K562 (cell line): ENCODE data around the gene RBMX2. TPM values are rescaled to one million over a fixed set of nuclear protein-coding genes. Genes with fewer than 3 reads are reported as not detected.
A peak's percentile ranks its signal among the peaks of the same experiment; 100 is the strongest.

Experiments
- ATAC-seq: fragments of 200-7000 bp; cut with Tn5 transposase; 3 replicates; pipeline ENCODE4 v1.9.1; 2020; ENCODE audit warnings: moderate library complexity
- Bru-seq: library from RNA; stranded (reverse); fragments of 400-500 nt; gene quantifications from one replicate; lab custom pipeline; 2021; lab: Mats Ljungman, UMichigan
- BruChase-seq, 2 experiments: library from RNA; stranded (reverse); fragments of 400-500 nt; gene quantifications; one replicate each; lab custom pipeline; 2021; lab: Mats Ljungman, UMichigan
- BruUV-seq: library from RNA; stranded (reverse); fragments of 400-500 nt; replicated peaks from 2 replicates; lab custom pipeline; 2021; lab: Mats Ljungman, UMichigan
- CTCF ChIA-PET: fragments of 300-600 bp; formaldehyde crosslinking; extraction: SDS; loops from one replicate; lab custom pipeline; 2021; ENCODE audit warnings: low intra/inter-chr PET ratio; lab: Yijun Ruan, JAX
- POLR2A ChIA-PET: fragments of 300-600, 350-650 bp; sonication (Branson Sonifier 250); formaldehyde crosslinking; extraction: SDS; loops from one replicate; lab custom pipeline; 2021; ENCODE audit warnings: antibody characterized with exemption, inconsistent platforms; lab: Yijun Ruan, JAX
- DNase-seq, 4 experiments: peaks; one replicate each; pipeline versions ENCODE4 v3.0.0 to v3.0.0-alpha.2; 2011 to 2018; ENCODE audit warnings: low spot score in 3 of 4, mixed read lengths in 3 of 4; ENCODE audit errors: extremely low read depth in 1 of 4
- FAIRE-seq: peaks from 2 replicates; lab custom pipeline; 2011; peaks lifted over from hg19 to GRCh38; lab: Jason Lieb, UNC
- H2AFZ ChIP-seq: 2 replicates; pipeline ENCODE4 v1.6.0; 2011; ENCODE audit warnings: low read depth, low read length, control low read depth, inconsistent platforms
- H3K27ac ChIP-seq: fragments of 200-600 bp; 3 replicates; pipeline ENCODE4 v1.8.0; 2011; ENCODE audit warnings: low read depth, mild to moderate bottlenecking, control low read depth, inconsistent platforms, low read length, moderate library complexity, mixed read lengths; ENCODE audit errors: extremely low read depth
- H3K27me3 ChIP-seq, 2 experiments: fragments of 300-600 bp in 1 of 2; 2 replicates in 1 of 2; 3 replicates in 1 of 2; pipeline versions ENCODE4 v1.6.0 to v1.8.0; 2011; ENCODE audit warnings: inconsistent platforms in 2 of 2, low read length in 2 of 2, mild to moderate bottlenecking in 1 of 2, mixed read lengths in 1 of 2, moderate library complexity in 1 of 2; ENCODE audit not compliant: control insufficient read depth in 2 of 2, insufficient read depth in 2 of 2
- H3K36me3 ChIP-seq: fragments of 300-600 bp; 3 replicates; pipeline ENCODE4 v1.8.0; 2011; ENCODE audit warnings: mild to moderate bottlenecking, low read length, inconsistent platforms; ENCODE audit not compliant: control insufficient read depth, insufficient read depth
- H3K4me1 ChIP-seq, 2 experiments: fragments of 200-600 bp in 1 of 2; replicated peaks in 1 of 2; 2 replicates in 1 of 2; 3 replicates in 1 of 2; pipeline versions ENCODE4 v1.5.1 to v1.8.0; 2011; ENCODE audit warnings: inconsistent platforms in 2 of 2, low read length in 2 of 2, mild to moderate bottlenecking in 1 of 2, mixed read lengths in 1 of 2, moderate library complexity in 1 of 2; ENCODE audit not compliant: control insufficient read depth in 2 of 2, insufficient read depth in 2 of 2
- H3K4me2 ChIP-seq: 2 replicates; pipeline ENCODE4 v1.6.1; 2011; ENCODE audit warnings: low read length, control low read depth, inconsistent platforms, mixed read lengths; ENCODE audit not compliant: insufficient read depth
- H3K4me3 ChIP-seq: fragments of 200-600 bp; sonication (generic), shearing (Covaris generic); 2 replicates; pipeline ENCODE4 v1.5.1; 2016; ENCODE audit warnings: control low read depth, inconsistent platforms
- H3K79me2 ChIP-seq: fragments of 200-600 bp; 3 replicates; pipeline ENCODE4 v1.8.0; 2011; ENCODE audit warnings: low read length, inconsistent platforms; ENCODE audit not compliant: control insufficient read depth, insufficient read depth
- H3K9ac ChIP-seq, 2 experiments: 2 replicates each; pipeline versions ENCODE4 v1.6.0 to v1.6.1; 2011; ENCODE audit warnings: low read depth in 2 of 2, low read length in 2 of 2, control low read depth in 1 of 2, inconsistent platforms in 1 of 2, mild to moderate bottlenecking in 1 of 2, mixed read lengths in 1 of 2; ENCODE audit not compliant: insufficient read depth in 1 of 2
- H3K9me1 ChIP-seq: one replicate; pipeline ENCODE4 v1.6.0; 2011; ENCODE audit warnings: inconsistent platforms, mild to moderate bottlenecking, low read length, moderate library complexity; ENCODE audit not compliant: control insufficient read depth, insufficient read depth
- H3K9me3 ChIP-seq: replicated peaks from 2 replicates; pipeline ENCODE4 v1.5.1; 2011; ENCODE audit warnings: low read depth, low read length, inconsistent platforms; ENCODE audit not compliant: control insufficient read depth, insufficient read depth
- H4K20me1 ChIP-seq: replicated peaks from 2 replicates; pipeline ENCODE4 v1.6.1; 2011; ENCODE audit warnings: low read length, inconsistent platforms, mixed read lengths; ENCODE audit not compliant: control insufficient read depth, insufficient read depth
- ARHGAP35 ChIP-seq: fragments of 450-650 bp; IDR thresholded peaks from 2 replicates; pipeline ENCODE4 v1.6.1; 2018; ENCODE audit not compliant: partially characterized antibody
- BRCA1 ChIP-seq, 2 experiments: fragments of 450-650 bp in 1 of 2; sonication (generic) in 1 of 2; formaldehyde crosslinking in 1 of 2; IDR thresholded peaks; 2 replicates each; pipeline versions ENCODE4 v1.5.0 to v1.6.1; 2017 to 2020; ENCODE audit warnings: mild to moderate bottlenecking in 1 of 2, missing genetic modification reagents in 1 of 2
- CBX1 ChIP-seq: sonication (generic); IDR thresholded peaks from 2 replicates; pipeline ENCODE4 v1.6.1; 2016; ENCODE audit warnings: antibody characterized with exemption, low read depth, mild to moderate bottlenecking
- HSF4 ChIP-seq: fragments of 250-450 bp; sonication (Bioruptor Pico); IDR thresholded peaks from 2 replicates; pipeline ENCODE4 v2.1.2; 2022; ENCODE audit warnings: mild to moderate bottlenecking, moderate library complexity, borderline replicate concordance
- MED1 ChIP-seq: sonication (generic); formaldehyde crosslinking; IDR thresholded peaks from 2 replicates; pipeline ENCODE4 v1.8.1; 2023; ENCODE audit warnings: missing genetic modification reagents, borderline replicate concordance
- MIER1 ChIP-seq: fragments of 450-650 bp; IDR thresholded peaks from 2 replicates; pipeline ENCODE4 v1.6.1; 2016; ENCODE audit warnings: antibody characterized with exemption, mild to moderate bottlenecking, low read depth
- MYC ChIP-seq, 2 experiments: fragments of 250-450 bp in 1 of 2; sonication (Bioruptor Pico) in 1 of 2; IDR thresholded peaks; 2 replicates each; pipeline versions ENCODE4 v1.5.1 to v1.6.1; 2012 to 2021; ENCODE audit warnings: low read depth in 2 of 2, borderline replicate concordance in 1 of 2, improper control_type of control experiment in 1 of 2, low read length in 1 of 2, mild to moderate bottlenecking in 1 of 2, moderate library complexity in 1 of 2
- PTBP1 ChIP-seq: fragments of 200-400 bp; formaldehyde crosslinking; IDR thresholded peaks from 2 replicates; pipeline ENCODE4 v1.6.1; 2017; ENCODE audit warnings: low read depth, low read length
- ZNF146 ChIP-seq: IDR thresholded peaks from one replicate; pipeline ENCODE4 v1.6.1; 2018; ENCODE audit warnings: missing compliant biosample characterization; ENCODE audit not compliant: unreplicated experiment
- ZNF444 ChIP-seq: fragments of 250-450 bp; sonication (Bioruptor Pico); IDR thresholded peaks from 2 replicates; pipeline ENCODE4 v1.4.0; 2020; ENCODE audit warnings: mild to moderate bottlenecking, moderate library complexity
- ZNF57 ChIP-seq: fragments of 450-650 bp; formaldehyde crosslinking; IDR thresholded peaks from 2 replicates; pipeline ENCODE4 v1.4.0; 2020; ENCODE audit warnings: mild to moderate bottlenecking, moderate library complexity
- WGBS: fragments of 100-300 bp; shearing (Covaris generic); methylation state at CpG from one replicate; pipeline ENCODE4 v1.1.6; 2016; ENCODE audit warnings: low coverage, mixed read lengths; ENCODE audit not compliant: insufficient coverage; ENCODE audit errors: missing lambda C conversion rate; 5-methylcytosine and 5-hydroxymethylcytosine counted together
- in situ Hi-C: fragments of 300-500 bp; cut with MboI; formaldehyde crosslinking; loops from 4 replicates; pipeline ENCODE4 v1.15.0; 2018; ENCODE audit warnings: inconsistent platforms, mixed read lengths
- intact Hi-C: fragments of 100-400 bp; cut with micrococcal nuclease; formaldehyde crosslinking; loops from 2 replicates; pipeline ENCODE4 v1.14.2; 2022
- long read RNA-seq, 3 experiments: library from polyadenylated mRNA in 2 of 3; library from RNA in 1 of 3; unstranded in 2 of 3; stranded (forward) in 1 of 3; transcript quantifications; one replicate each; pipeline ENCODE4 v2.0.0, GENCODE V29; 2019 to 2022
- polyA minus RNA-seq, 3 experiments: library from RNA; depleted of rRNA, polyadenylated mRNA; stranded (reverse); fragments of >200 nt; gene quantifications; 2 replicates each; pipeline ENCODE4 v1.2.3, GENCODE V29; 2011
- polyA plus RNA-seq, 8 experiments: library from polyadenylated mRNA; depleted of rRNA in 4 of 8; stranded (reverse) in 5 of 8; unstranded in 3 of 8; fragments of >200 nt; fragmentation: Nextera tagmentation in 2 of 8; fragmentation: Illumina TruSeq in 1 of 8; extraction: Ambion mirVana in 2 of 8; extraction: Trizol in 1 of 8; gene quantifications; 2 replicates each; pipeline versions ENCODE4 v1.2.1 to v1.2.3, GENCODE V29; 2011 to 2014; ENCODE audit warnings: inconsistent platforms in 1 of 8, missing spikeins in 1 of 8
- total RNA-seq, 7 experiments: library from RNA; depleted of rRNA in 6 of 7; stranded (reverse); fragments of >200 nt in 6 of 7; fragmentation: Illumina TruSeq in 2 of 7; extraction: Trizol in 2 of 7; gene quantifications; 2 replicates each; pipeline versions ENCODE4 v1.2.1 to v1.2.3, GENCODE V29; 2011 to 2021; ENCODE audit warnings: low replicate concordance in 1 of 7
- TF ChIP-seq, protein P1 (sequence below): fragments of 450-650 bp; IDR thresholded peaks from 2 replicates; pipeline ENCODE4 v1.6.1; 2017; ENCODE audit warnings: mild to moderate bottlenecking, moderate library complexity

Gene RBMX2, protein sequence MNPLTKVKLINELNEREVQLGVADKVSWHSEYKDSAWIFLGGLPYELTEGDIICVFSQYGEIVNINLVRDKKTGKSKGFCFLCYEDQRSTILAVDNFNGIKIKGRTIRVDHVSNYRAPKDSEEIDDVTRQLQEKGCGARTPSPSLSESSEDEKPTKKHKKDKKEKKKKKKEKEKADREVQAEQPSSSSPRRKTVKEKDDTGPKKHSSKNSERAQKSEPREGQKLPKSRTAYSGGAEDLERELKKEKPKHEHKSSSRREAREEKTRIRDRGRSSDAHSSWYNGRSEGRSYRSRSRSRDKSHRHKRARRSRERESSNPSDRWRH
- total RNA-seq (2011; cell fraction: chromatin; rRNA removed; ENCODE audit: low replicate concordance), result 40.9 and 69.9 TPM in 2 replicates
- 33.0 and 33.6 TPM in 2 replicates for total RNA-seq (2011; cell fraction: nucleolus; rRNA removed)
- total RNA-seq (2011; cell fraction: nucleoplasm; rRNA removed), result 47.1 and 50.4 TPM in 2 replicates
- 37.1 and 44.9 TPM in 2 replicates for total RNA-seq (2014; rRNA removed)
- 62.5 and 65.4 TPM in 2 replicates for total RNA-seq (2014; rRNA removed; fragmentation: Illumina TruSeq; extraction: Trizol)
- total RNA-seq (2015; rRNA removed; fragmentation: Illumina TruSeq; extraction: Trizol), result 58.0 and 58.5 TPM in 2 replicates
- total RNA-seq (2021), result 27.2 and 29.5 TPM in 2 replicates
- polyA plus RNA-seq (2011; rRNA removed), result 35.3 and 41.8 TPM in 2 replicates
- 8.1 and 20.5 TPM in 2 replicates for polyA plus RNA-seq (2011; cell fraction: cytosol; rRNA removed)
- polyA plus RNA-seq (2011; cell fraction: nucleus; rRNA removed), result 25.3 and 33.0 TPM in 2 replicates
- 34.2 and 40.1 TPM in 2 replicates for polyA plus RNA-seq (2012)
- 50.5 and 54.5 TPM in 2 replicates for polyA plus RNA-seq (2014; fragmentation: Illumina TruSeq; extraction: Trizol)
- polyA plus RNA-seq (2014; fragmentation: Nextera tagmentation; extraction: Ambion mirVana), result 10 to 100 TPM; 49.1 to 54.1 TPM
- 53.0 and 58.2 TPM in 2 replicates for polyA plus RNA-seq (2014; rRNA removed)
- 27.7 and 32.6 TPM in 2 replicates for polyA minus RNA-seq (2011; rRNA and poly(A)+ RNA removed)
- 7.2 and 7.3 TPM in 2 replicates for polyA minus RNA-seq (2011; cell fraction: cytosol; rRNA and poly(A)+ RNA removed)
- 21.0 and 32.8 TPM in 2 replicates for polyA minus RNA-seq (2011; cell fraction: nucleus; rRNA and poly(A)+ RNA removed)
- percentile 81 among the genes with signal in this experiment for Bru-seq, nascent RNA
- BruChase-seq, experiment 1, labeled RNA remaining after a 2-hour chase, result percentile 89 among the genes with signal in this experiment
- BruChase-seq, experiment 2, labeled RNA remaining after a 6-hour chase, result percentile 93 among the genes with signal in this experiment
- long read RNA-seq, experiment 1, transcript RBMX2-203 (4 exons, 729 nt), result minor isoform, 7 of 61 reads
- long read RNA-seq, experiment 1, transcript RBMX2-201 (6 exons, 1,528 nt), result major isoform, 17 of 61 reads
- long read RNA-seq, experiment 1, partial matches to known transcripts, result 32 of 61 reads
- long read RNA-seq, experiment 1, other reads (novel, unspliced or antisense), result 4 of 61 reads
- long read RNA-seq, experiment 2, transcript RBMX2-201 (6 exons, 1,528 nt), result major isoform, 11 of 47 reads
- long read RNA-seq, experiment 2, partial matches to known transcripts, result 32 of 47 reads
- long read RNA-seq, experiment 2, other reads (novel, unspliced or antisense), result 2 of 47 reads
- long read RNA-seq, experiment 3, transcript RBMX2-201 (6 exons, 1,528 nt), result major isoform, 5 of 39 reads
- long read RNA-seq, experiment 3, partial matches to known transcripts, result 27 of 39 reads
- long read RNA-seq, experiment 3, other reads (novel, unspliced or antisense), result 3 of 39 reads

DNA sequence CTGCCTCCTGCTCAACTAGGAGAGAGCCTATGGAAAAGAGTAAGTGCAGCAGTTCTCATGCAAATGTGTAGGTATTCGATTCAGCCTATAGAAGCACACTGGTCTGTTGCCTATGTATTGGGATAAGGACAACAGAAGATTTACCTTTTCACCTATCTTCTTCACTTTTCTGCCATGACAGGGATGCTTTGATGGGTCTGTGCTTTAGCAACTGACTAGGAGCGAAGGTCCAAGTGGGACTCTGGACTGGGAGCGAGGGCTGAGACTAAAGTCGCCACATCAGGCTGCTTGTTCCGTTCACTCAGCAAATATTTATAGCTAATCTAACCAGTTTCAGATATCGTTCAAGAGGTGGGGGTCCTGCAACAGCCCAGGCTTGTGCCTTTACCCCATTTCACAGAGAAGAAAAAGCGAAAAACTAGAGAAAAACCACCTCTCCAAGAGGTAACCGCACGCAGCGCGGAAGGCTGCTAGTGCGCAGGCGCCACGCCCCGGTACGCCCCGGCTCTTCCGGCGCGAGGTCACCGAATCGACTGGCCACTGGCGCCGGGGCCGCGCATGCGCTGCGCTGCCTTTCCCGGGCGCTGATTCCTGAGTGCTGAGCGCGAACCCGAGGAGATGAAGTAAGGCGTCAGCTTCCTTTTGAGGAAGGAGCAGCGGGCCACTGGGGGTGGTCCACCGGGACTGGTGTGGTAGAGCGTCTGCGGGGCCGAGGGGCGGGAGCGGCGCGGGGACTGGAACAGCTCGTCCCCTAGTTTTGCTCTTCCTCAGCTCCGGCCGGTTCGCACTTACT is at the start of gene RBMX2:
RBMX2 (plus strand) TSS at position 573 of the 793 bp plus-strand sequence; CDS start at position 619, 46 bp downstream.
- DNase-seq (peak; percentile 90 to 96 (median 95)), FAIRE-seq (peak; percentile 80), ATAC-seq (peak; percentile 98)
- POLR2A ChIA-PET, result interaction anchor here (0.5 to 1.1 kb wide), 5 partner anchors 12 to 141 kb away, joined by 3 to 5 read pairs (median 4); partner anchors contain the start of gene SLC25A14
- no peaks in the 10 kb centered on the region; the same call in 1 of the 2 replicates for H3K9me3 ChIP-seq
- peak within 1 kb of the TSS; percentile 99 for H3K4me2 ChIP-seq
- H4K20me1 ChIP-seq, result no peaks in the 10 kb centered on the region
- peak within 1 kb of the TSS; percentile 92 for H3K27ac ChIP-seq
- H3K4me1 ChIP-seq, result no peaks in the 10 kb centered on the region; a peak in 2 of 5 replicates
- H3K27me3 ChIP-seq, result no peaks in the 10 kb centered on the region
- BruUV-seq, result TSS peak; percentile 97
- no peaks in the 10 kb centered on the region for H3K9me1 ChIP-seq
- peak within 1 kb of the TSS; percentile 68 for H3K4me3 ChIP-seq
- peaks cover 19% of the 10 kb centered on the region; the same call in 2 of the 3 replicates for H3K36me3 ChIP-seq
- in situ Hi-C loops, result no loop called here
- peak within 1 kb of the TSS; percentile 92 to 99 for H3K9ac ChIP-seq
- H2AFZ ChIP-seq, result peak within 1 kb of the TSS; percentile 99
- under 1% methylated on average over 32 of the region's 47 CpGs for WGBS
- intact Hi-C loops, result no loop called here
- CTCF ChIA-PET, result no interaction called here
- peaks cover 27% of the 10 kb centered on the region for H3K79me2 ChIP-seq
- no peak for TF ChIP-seq ZNF57 (CRISPR knock-in tag)
- no peak for TF ChIP-seq CBX1
- no peak for TF ChIP-seq ZNF146 (CRISPR knock-in tag)
- TF ChIP-seq, protein P1, sequence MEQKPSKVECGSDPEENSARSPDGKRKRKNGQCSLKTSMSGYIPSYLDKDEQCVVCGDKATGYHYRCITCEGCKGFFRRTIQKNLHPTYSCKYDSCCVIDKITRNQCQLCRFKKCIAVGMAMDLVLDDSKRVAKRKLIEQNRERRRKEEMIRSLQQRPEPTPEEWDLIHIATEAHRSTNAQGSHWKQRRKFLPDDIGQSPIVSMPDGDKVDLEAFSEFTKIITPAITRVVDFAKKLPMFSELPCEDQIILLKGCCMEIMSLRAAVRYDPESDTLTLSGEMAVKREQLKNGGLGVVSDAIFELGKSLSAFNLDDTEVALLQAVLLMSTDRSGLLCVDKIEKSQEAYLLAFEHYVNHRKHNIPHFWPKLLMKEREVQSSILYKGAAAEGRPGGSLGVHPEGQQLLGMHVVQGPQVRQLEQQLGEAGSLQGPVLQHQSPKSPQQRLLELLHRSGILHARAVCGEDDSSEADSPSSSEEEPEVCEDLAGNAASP, result no peak
- no peak for TF ChIP-seq MED1 (CRISPR knock-in tag)
- no peak for TF ChIP-seq ARHGAP35
- TF ChIP-seq MYC (IDR thresholded peaks at IDR 0.05; ENCODE audit: low read depth, low read length), result peak; percentile 47
- TF ChIP-seq MYC (CRISPR knock-in tag; IDR thresholded peaks at IDR 0.05; ENCODE audit: borderline replicate concordance, low read depth), result no peak
- no peak for TF ChIP-seq ZNF444 (CRISPR knock-in tag)
- no peak for TF ChIP-seq MIER1
- no peak for TF ChIP-seq PTBP1
- TF ChIP-seq BRCA1 (IDR thresholded peaks at IDR 0.05), result no peak
- TF ChIP-seq BRCA1 (CRISPR knock-in tag; IDR thresholded peaks at IDR 0.05), result no peak
- TF ChIP-seq HSF4 (CRISPR knock-in tag), result no peak
